Hematopoietic multipotent progenitor cell treated with erythropoietin and hydrocortisone succinate and interleukin-3 and kit ligand, for 6 days (in vitro differentiated cells): ENCODE results near the gene ADAMTS18.
"Not testable (repeated sequence)": the region's sequence is repeated elsewhere in the genome, so short reads cannot be mapped to it uniquely, and the experiment has no call there.

Experiments
- DNase-seq: peaks from one replicate; pipeline ENCODE4 v3.0.0-alpha.2; 2015

The ADAMTS18 gene

DNA sequence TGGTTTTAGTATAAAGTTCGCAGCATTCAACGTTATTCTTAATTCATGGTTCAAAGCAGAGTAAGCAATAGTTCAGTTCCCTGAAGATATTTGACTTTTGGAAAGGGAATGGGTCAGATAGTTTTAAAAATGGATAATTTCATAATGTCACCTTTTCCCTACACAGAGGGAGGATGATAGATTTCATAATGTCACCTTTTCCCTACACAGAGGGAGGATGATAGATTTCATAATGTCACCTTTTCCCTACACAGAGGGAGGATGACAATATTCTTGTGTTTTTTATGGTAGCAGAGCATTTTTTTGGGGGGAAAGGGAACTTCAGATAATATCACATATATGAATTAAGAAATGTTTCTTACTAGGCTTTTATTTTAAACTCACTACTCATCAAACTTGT lies 159.5 kb downstream of the ADAMTS18 start:
- DNase-seq: not testable (repeated sequence)

DNA sequence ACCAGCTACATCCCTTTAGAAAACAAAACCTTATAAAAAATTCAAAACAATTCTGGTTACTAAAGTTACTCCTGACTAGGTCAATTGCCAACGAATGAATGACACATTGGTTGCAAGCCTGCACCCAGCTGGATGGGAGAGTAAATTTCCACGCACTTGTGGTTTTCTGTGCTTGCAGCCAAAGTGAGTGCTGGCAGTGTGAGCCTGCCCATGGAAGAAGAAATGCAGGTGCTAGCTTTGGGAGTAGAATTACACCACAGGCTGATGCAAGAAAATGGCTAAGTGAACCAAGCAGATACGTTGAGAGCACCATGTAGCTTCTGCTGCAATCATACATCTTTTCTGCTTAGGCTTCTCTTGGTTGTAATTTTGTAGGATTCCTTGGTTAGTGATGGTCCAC lies 161.0 kb downstream of the ADAMTS18 start:
- no peak for DNase-seq

DNA sequence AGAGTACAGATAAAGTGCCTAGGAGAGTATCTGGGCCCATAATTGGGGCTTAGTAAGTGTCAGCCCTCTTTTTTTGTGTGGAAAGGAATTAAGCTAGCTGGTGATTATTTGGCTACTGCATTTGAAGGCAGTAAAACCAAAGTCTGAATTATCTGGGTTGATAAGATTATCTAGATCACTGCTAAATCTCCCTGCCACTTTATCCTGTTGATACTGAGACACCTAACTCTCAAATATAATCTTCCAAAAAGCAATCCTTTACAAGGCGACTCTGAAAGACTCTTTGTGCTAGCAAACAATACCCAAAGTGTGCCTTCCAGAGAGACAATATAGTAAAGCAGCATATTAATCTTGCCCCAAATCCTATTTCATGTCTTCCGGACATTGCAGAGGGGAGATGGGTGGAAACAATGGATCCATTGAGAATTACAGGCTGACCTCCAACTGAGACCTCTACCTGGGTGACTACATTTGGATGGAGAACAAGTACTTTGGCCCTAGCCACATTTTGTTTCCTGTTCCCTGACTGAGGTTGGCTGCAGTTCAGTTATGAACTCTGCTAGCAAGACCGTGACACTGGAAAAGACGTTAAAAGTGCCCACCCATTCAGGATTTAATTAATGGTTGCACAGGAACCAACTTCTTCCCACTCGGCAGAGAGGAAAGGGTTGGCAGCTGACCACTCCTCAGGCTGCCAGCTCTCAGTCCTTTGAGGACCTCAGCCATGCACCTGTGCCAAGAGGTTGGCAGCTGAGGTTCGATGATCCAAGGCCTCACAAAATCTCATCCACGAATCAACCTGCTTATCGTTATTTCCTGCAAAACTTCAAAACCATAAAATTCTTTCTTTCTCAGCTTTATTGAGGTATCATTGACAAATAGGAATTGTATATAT lies 163.1 kb downstream of the ADAMTS18 start:
- DNase-seq: no peak

DNA sequence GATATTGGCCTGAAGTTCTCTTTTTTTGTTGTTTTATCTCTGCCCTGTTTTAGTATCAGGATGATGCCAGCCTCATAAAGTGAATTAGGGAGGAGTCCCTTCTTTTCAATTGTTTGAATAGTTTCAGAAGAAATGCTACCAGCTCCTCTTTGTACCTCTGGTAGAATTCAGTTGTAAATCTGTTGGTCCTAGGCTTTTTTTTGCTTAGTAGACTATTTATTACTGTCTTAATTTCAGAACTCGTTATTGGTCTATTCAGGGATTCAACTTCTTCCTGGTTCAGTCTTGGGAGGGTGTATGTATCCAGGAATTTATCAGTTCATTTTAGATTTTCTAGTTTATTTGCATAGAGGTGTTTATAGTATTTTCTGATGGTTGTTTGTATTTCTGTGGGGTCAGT lies 168.6 kb downstream of the ADAMTS18 start:
- not testable (repeated sequence) for DNase-seq

DNA sequence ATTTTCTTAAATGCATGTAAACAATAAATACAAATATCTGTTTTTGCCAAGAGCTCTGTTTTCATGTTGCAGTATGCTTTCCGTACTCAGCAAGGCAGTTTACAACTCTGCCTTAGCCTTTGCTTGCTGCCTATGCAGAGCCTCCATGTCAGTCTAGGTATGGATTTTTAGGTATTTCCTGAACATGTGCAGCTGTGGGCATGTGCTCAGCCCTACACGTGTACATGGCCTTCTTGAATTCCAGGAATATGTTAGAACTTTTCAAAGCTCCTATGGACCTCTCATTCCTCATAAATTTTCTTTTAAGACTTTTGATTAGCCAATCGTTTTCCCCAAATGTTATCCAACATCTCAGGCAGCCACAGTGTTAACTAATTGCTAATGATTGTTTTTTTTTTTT lies 171.9 kb downstream of the ADAMTS18 start:
- no peak for DNase-seq

DNA sequence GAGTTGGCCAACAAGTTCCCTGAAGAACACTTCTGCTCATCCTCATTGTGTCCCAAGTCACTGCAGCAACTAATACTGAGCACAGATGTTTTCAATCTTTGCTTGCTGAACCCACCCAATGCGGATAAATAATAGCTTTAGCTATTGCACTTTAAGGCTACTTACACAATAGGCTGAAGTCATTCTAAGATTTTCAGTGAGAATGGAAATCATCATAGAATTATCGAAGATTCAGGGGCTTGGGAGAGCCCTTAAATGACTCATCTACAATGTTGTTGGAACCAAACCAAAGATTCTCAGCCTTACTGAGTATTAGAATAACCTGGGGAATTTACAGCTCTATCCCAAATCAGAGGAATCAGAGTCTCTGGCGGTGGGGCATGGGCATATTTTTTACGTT lies 184.4 kb downstream of the ADAMTS18 start:
- no peak for DNase-seq

DNA sequence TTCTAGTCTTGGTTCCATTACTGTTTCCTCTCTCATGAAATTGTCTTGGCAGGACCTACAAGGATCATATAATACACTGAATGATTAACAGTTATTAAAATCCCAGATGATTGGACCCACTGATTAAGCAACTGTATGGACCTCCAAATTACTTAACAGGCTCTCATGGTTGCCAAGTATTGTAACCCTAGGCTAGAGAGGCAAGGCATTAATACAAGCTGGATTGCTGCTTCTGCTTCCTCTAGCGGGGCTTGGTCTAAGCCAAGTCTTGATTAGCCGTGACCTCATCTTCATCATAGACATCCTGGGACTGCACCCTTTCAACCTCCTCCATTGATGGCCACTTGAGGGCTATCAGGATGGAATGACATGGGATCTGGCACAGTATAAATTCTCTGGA lies 188.7 kb downstream of the ADAMTS18 start:
- no peak for DNase-seq

DNA sequence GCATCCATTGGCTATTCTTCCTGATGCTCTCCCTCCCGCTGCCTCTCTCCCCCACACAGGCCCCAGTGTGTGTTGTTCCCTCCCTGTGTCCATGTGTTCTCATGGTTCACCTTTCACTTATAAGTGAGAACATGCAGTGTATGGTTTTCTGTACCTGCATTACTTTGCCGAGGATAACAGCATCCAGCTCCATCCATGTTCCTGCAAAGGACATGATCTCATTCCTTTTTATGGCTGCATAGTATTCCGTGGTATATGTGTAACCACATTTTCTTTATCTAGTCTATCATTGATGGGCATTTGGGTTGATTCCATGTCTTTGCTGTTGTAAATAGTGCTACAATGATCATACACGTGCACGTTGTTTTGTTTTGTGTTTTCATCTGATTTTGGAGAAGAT lies 192.4 kb downstream of the ADAMTS18 start:
- DNase-seq: not testable (repeated sequence)

DNA sequence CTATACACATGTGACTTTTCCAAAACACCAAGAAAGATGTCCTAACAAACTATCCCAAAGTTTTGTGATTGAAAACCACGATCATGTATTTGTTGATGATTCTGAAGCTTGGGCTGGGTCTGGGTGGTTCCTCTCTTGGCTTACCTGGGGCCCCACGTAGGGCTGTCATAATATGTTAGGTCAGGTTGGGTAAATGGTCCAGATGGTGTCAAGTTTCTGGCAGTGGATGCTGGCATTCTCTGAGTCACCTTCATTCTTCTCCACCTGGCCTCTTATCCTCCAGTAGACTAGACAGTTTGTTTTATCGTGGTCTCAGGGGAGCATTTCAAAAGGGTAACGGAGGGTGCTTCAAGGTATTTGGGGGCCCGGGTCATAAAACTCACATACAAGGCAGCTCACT lies 196.2 kb downstream of the ADAMTS18 start:
- DNase-seq: no peak

DNA sequence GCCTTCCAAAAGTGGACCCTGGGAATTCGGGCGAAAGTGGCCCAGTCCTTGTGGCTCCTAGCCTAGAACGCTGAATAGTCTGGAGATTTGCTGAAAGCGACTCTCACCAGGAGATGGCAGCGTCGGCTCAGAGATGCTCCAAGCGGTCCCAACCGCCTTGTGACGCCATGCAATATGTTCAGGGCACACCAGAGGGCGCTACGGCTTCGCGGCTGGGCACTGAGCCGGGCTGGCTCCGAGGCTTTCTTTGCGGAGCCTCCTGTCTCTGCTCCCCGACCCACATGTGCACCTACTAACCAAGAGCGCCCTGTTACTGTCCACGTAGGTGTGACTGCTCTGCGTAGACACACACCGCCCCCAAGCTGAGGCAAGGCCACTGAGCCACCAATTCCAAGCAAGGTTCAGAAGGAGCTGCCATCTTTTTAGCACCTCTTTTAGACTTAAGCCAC lies 198.7 kb downstream of the ADAMTS18 start:
- DNase-seq: peak; percentile 93

DNA sequence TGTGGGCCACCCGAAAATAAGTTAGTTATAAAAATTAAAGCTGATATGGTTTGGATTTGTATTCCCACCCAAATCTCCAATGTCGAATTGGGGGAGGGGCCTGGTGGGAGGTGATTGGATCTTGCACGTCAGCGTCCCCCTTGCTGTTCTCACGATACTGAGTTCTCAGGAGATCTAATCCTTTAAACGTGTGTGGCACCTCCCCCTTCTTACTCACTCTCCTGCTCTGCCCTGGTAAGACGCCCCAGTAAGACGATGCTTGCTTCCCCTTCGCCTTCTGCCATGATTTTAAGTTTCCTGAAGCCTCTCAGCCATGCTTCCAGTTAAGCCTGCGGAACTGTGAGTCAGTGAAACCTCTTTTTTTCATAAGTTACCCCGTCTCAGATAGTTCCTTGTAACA lies 200.2 kb downstream of the ADAMTS18 start:
- DNase-seq: no peak

DNA sequence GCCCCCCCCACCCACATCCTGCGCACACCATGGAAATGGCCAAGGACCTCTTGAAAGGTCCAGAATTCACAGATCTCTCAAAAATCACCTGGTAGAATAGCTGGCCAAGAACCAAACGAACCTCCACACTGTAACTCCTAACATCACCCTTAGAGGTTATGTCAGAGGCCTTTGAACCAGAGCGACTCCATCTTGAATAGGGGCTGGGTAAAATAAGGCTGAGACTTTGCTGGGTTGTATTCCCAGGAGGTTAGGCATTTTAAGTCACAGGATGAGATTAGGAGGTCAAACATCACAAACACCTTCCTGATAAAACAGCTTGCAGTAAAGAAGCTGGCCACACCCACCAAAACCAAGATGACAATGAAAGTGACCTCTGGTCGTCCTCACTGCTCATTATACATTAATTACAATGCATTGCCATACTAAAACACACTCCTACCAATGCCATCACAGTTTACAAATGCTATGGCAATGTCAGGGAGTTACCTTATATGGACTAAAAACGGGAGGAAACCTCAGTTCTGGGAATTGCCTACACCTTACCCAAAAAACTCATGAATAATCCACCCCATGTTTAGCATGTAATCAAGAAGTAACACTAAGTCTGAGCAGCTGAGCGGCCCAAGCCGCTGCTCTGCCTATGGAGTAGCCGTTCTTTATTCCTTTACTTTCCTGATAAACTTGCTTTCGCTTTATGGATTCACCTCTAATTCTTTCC lies 200.9 kb downstream of the ADAMTS18 start:
- DNase-seq: no peak
